VCaP (cell line): ENCODE data around the gene CREB3L1.

Experiments
- H3K27ac ChIP-seq: fragments of 450-650 bp; 2 replicates; pipeline ENCODE4 v1.5.1; 2017
- TF ChIP-seq, protein P1 (sequence below): fragments of 450-650 bp; conservative IDR thresholded peaks from 2 replicates; pipeline ENCODE4 v1.5.1; 2017; ENCODE audit warnings: mild to moderate bottlenecking, moderate library complexity

Gene CREB3L1

DNA sequence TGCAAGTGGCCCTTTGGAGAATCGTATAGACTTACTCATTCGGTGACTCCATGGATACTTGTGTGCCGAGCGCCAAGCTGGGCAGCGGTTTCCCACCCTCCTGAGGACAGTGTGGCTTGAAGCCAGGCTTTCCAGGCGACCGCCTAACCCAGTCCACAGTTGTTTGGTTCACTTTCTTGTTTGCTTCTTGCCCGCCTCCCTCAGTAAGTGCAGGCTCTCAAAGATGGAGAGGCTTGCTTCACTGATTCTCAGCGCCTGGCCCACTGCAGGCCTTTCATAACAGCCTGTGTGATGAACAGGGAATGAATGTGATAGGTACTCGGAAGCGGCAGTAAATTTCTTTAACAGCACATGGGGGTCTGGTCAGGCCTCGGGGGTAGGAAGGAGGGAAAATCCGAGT, 92.8 kb downstream of the CREB3L1 start:
- H3K27ac ChIP-seq, result no peak overlapping the region
- TF ChIP-seq, protein P1, sequence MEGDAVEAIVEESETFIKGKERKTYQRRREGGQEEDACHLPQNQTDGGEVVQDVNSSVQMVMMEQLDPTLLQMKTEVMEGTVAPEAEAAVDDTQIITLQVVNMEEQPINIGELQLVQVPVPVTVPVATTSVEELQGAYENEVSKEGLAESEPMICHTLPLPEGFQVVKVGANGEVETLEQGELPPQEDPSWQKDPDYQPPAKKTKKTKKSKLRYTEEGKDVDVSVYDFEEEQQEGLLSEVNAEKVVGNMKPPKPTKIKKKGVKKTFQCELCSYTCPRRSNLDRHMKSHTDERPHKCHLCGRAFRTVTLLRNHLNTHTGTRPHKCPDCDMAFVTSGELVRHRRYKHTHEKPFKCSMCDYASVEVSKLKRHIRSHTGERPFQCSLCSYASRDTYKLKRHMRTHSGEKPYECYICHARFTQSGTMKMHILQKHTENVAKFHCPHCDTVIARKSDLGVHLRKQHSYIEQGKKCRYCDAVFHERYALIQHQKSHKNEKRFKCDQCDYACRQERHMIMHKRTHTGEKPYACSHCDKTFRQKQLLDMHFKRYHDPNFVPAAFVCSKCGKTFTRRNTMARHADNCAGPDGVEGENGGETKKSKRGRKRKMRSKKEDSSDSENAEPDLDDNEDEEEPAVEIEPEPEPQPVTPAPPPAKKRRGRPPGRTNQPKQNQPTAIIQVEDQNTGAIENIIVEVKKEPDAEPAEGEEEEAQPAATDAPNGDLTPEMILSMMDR, result no peak
